IMR-90 (cell line): ENCODE measurements around the gene ARSB.

Experiments
- MAFK ChIP-seq: IDR thresholded peaks from 2 replicates; pipeline ENCODE4 v1.6.1; 2012; ENCODE audit warnings: low read depth, low read length, improper control_type of control experiment
- MXI1 ChIP-seq: IDR thresholded peaks from 2 replicates; pipeline ENCODE4 v1.6.1; 2012; ENCODE audit warnings: low read depth, mild to moderate bottlenecking, low read length, moderate library complexity, borderline replicate concordance
- NFE2L2 ChIP-seq: fragments of 150-350 bp; IDR thresholded peaks from 2 replicates; pipeline ENCODE4 v1.6.1; 2016; ENCODE audit warnings: low read depth, mild to moderate bottlenecking, low read length
- POLR2A ChIP-seq: IDR thresholded peaks from 2 replicates; pipeline ENCODE4 v1.6.1; 2012; ENCODE audit warnings: mild to moderate bottlenecking, low read depth, low read length
- RCOR1 ChIP-seq: IDR thresholded peaks from 2 replicates; pipeline ENCODE4 v1.6.1; 2012; ENCODE audit warnings: mild to moderate bottlenecking, low read length, improper control_type of control experiment; ENCODE audit not compliant: insufficient replicate concordance
- SMC3 ChIP-seq: fragments of 150-350 bp; IDR thresholded peaks from 2 replicates; pipeline ENCODE4 v1.6.1; 2016; ENCODE audit warnings: low read depth, mild to moderate bottlenecking, antibody characterized with exemption, low read length, moderate library complexity
- TF ChIP-seq, protein P1 (sequence below): conservative IDR thresholded peaks from 2 replicates; pipeline ENCODE4 v1.5.1; 2012; ENCODE audit warnings: mild to moderate bottlenecking, low read depth, low read length, improper control_type of control experiment
- TF ChIP-seq, protein P2 (sequence below): fragments of 150-350 bp; IDR thresholded peaks from 2 replicates; pipeline ENCODE4 v1.6.1; 2016; ENCODE audit warnings: low read depth, mild to moderate bottlenecking, low read length, moderate library complexity, borderline replicate concordance

DNA sequence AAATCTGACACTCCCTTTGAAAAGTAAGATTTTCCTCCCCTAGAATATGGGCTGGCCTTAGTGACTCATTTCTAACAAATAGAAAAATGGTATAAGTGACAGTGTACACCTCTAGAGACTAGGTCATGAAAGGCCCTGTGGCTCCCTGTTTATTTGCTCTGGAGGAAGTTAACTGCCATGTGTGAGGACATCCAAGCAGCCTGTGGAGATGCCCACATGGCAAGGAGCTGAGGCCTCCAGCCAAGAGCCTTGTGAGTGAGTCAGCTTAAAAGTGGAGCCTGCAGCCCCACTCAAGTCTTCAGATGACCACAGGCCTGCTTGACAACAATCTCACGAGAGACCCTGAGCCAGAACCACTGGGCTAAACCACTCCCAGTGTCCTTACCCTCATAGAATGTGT, 208.5 kb downstream of the ARSB start:
- TF ChIP-seq, protein P1, sequence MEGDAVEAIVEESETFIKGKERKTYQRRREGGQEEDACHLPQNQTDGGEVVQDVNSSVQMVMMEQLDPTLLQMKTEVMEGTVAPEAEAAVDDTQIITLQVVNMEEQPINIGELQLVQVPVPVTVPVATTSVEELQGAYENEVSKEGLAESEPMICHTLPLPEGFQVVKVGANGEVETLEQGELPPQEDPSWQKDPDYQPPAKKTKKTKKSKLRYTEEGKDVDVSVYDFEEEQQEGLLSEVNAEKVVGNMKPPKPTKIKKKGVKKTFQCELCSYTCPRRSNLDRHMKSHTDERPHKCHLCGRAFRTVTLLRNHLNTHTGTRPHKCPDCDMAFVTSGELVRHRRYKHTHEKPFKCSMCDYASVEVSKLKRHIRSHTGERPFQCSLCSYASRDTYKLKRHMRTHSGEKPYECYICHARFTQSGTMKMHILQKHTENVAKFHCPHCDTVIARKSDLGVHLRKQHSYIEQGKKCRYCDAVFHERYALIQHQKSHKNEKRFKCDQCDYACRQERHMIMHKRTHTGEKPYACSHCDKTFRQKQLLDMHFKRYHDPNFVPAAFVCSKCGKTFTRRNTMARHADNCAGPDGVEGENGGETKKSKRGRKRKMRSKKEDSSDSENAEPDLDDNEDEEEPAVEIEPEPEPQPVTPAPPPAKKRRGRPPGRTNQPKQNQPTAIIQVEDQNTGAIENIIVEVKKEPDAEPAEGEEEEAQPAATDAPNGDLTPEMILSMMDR: no peak
- TF ChIP-seq RCOR1 (no peak), POLR2A (no peak), NFE2L2 (no peak), SMC3 (no peak), MXI1 (no peak), MAFK (no peak)
- TF ChIP-seq, protein P2, sequence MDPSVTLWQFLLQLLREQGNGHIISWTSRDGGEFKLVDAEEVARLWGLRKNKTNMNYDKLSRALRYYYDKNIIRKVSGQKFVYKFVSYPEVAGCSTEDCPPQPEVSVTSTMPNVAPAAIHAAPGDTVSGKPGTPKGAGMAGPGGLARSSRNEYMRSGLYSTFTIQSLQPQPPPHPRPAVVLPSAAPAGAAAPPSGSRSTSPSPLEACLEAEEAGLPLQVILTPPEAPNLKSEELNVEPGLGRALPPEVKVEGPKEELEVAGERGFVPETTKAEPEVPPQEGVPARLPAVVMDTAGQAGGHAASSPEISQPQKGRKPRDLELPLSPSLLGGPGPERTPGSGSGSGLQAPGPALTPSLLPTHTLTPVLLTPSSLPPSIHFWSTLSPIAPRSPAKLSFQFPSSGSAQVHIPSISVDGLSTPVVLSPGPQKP: no peak
